H1 (cell line): ENCODE data around the gene AMBP. TPM values are rescaled to one million over a fixed set of nuclear protein-coding genes. Genes with fewer than 3 reads are reported as not detected.

Experiments
- FOSL1 ChIP-seq: IDR thresholded peaks from 2 replicates; pipeline ENCODE4 v1.6.1; 2011; ENCODE audit warnings: mild to moderate bottlenecking, low read depth, low read length, moderate library complexity; ENCODE audit not compliant: insufficient read depth
- TCF12 ChIP-seq: IDR thresholded peaks from 2 replicates; pipeline ENCODE4 v1.6.1; 2011; ENCODE audit warnings: low read depth, mild to moderate bottlenecking, low read length
- polyA plus RNA-seq, 7 experiments: library from polyadenylated mRNA; depleted of rRNA in 3 of 7; stranded (reverse) in 5 of 7; unstranded in 2 of 7; fragments of >200 nt in 5 of 7; fragments of 200-250 nt in 2 of 7; gene quantifications; 1 replicate in 5 of 7; 2 replicates in 1 of 7; 4 replicates in 1 of 7; pipeline versions ENCODE4 v1.2.1 to v1.2.3, GENCODE V29; 2011 to 2013; ENCODE audit warnings: missing spikeins in 2 of 7, mixed read lengths in 2 of 7
- total RNA-seq: library from RNA; stranded (reverse); fragmentation: NEBNext Ultra II Directional; extraction: Animal tissue kit (Norgen Biotek cat#: 25700); gene quantifications from 2 replicates; pipeline ENCODE4 v1.2.1, GENCODE V29; 2021
- TF ChIP-seq, protein P1 (sequence below), 3 experiments: IDR thresholded peaks; 1 replicate in 2 of 3; 2 replicates in 1 of 3; pipeline versions ENCODE4 v1.5.1 to v1.6.1; 2011; ENCODE audit warnings: low read length in 3 of 3, mild to moderate bottlenecking in 3 of 3, inconsistent platforms in 2 of 3, low read depth in 1 of 3, moderate library complexity in 1 of 3; ENCODE audit not compliant: insufficient read depth in 1 of 3; ENCODE audit errors: control extremely low read depth in 1 of 3
- TF ChIP-seq, protein P2 (sequence below): IDR thresholded peaks from 2 replicates; pipeline ENCODE4 v1.6.1; 2012; ENCODE audit warnings: inconsistent platforms

AMBP gene
- total and polyA plus RNA-seq, 2 of the 8 experiments (the other 6 are each of a cell fraction or from before 2014, with no cell fraction given), result 3.0 to 4.0 TPM

DNA sequence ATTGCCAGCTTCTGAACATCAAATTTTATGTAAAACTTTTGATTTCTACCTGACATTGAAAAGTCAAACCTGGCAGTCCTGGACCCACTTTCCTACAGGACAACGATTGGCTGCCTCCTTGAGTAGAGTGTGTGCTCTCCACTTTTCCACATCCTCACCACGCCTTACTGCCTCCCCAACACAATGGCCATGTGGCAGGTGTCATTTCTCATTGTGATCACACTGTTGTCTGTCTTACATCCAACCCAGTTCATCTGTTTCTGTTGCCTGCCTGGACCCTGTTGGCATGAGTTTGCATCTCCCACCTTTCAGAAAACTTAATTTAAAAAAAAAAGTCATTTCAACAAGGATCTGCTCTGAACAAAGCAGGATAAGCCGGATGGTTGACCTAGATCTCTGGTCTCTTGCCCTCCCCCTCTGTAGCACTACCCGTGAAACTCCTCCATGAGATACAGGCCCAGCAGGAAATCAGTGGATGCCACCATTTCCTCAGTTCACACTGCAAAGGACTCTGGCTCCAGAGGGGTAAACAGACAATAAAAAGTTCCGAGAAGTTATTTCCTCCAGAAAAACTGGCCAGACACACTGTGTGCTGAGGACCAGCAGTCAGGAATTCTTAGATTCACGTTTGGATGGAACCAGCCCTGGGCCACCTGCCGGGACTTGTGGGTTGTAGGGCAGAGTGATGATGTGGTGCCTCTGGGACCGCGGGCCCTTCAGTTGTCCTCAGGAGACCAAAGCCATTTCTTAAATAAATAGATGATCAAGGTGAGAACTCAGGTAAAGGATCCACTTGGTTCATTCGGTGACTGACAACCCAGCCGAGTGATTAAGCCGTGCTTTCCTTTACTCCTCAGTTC, 48.6 kb downstream of the AMBP start (continued):
- TF ChIP-seq FOSL1 (no peak), TCF12 (no peak)
- TF ChIP-seq, protein P1, sequence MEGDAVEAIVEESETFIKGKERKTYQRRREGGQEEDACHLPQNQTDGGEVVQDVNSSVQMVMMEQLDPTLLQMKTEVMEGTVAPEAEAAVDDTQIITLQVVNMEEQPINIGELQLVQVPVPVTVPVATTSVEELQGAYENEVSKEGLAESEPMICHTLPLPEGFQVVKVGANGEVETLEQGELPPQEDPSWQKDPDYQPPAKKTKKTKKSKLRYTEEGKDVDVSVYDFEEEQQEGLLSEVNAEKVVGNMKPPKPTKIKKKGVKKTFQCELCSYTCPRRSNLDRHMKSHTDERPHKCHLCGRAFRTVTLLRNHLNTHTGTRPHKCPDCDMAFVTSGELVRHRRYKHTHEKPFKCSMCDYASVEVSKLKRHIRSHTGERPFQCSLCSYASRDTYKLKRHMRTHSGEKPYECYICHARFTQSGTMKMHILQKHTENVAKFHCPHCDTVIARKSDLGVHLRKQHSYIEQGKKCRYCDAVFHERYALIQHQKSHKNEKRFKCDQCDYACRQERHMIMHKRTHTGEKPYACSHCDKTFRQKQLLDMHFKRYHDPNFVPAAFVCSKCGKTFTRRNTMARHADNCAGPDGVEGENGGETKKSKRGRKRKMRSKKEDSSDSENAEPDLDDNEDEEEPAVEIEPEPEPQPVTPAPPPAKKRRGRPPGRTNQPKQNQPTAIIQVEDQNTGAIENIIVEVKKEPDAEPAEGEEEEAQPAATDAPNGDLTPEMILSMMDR (IDR thresholded peaks at IDR 0.05; ENCODE audit: control extremely low read depth in 1 of 3, insufficient read depth in 1 of 3, low read depth in 1 of 3, low read length in 3 of 3), result no peak
- TF ChIP-seq, protein P2, sequence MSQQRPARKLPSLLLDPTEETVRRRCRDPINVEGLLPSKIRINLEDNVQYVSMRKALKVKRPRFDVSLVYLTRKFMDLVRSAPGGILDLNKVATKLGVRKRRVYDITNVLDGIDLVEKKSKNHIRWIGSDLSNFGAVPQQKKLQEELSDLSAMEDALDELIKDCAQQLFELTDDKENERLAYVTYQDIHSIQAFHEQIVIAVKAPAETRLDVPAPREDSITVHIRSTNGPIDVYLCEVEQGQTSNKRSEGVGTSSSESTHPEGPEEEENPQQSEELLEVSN, result no peak
